Suprapubic skin (tissue), 4 donors: ENCODE results near the gene BDKRB2. TPM values are rescaled to one million over a fixed set of nuclear protein-coding genes. Genes with fewer than 3 reads are reported as not detected.

ENCODE experiments used
- DNase-seq, 2 donors: peaks; one replicate each; pipeline ENCODE4 v3.0.0-alpha.2; 2019; ENCODE audit warnings: low spot score in 2 of 2
- H3K27ac ChIP-seq: fragments of 200-600 bp; sonication (generic); one replicate; pipeline ENCODE4 v1.5.1; 2019
- H3K27me3 ChIP-seq: fragments of 200-600 bp; sonication (generic); one replicate; pipeline ENCODE4 v1.5.1; 2019
- H3K36me3 ChIP-seq: fragments of 200-600 bp; sonication (generic); one replicate; pipeline ENCODE4 v1.5.1; 2019
- H3K4me1 ChIP-seq: fragments of 200-600 bp; sonication (generic); one replicate; pipeline ENCODE4 v1.5.1; 2019
- H3K4me3 ChIP-seq: fragments of 200-600 bp; sonication (generic); one replicate; pipeline ENCODE4 v1.5.1; 2019; ENCODE audit warnings: mild to moderate bottlenecking
- H3K9me3 ChIP-seq: fragments of 200-600 bp; sonication (generic); one replicate; pipeline ENCODE4 v1.5.1; 2019
- CTCF ChIP-seq, 2 donors: fragments of 200-600 bp in 1 of 2; fragments of 450-650 bp in 1 of 2; sonication (generic) in 1 of 2; IDR thresholded peaks; one replicate each; pipeline ENCODE4 v1.5.1; 2016 to 2019; ENCODE audit warnings: antibody characterized with exemption in 2 of 2, mild to moderate bottlenecking in 1 of 2, moderate library complexity in 1 of 2
- EP300 ChIP-seq: sonication (generic); formaldehyde crosslinking; IDR thresholded peaks from one replicate; pipeline ENCODE4 v1.6.1; 2017; ENCODE audit warnings: antibody characterized with exemption
- POLR2A ChIP-seq, 2 donors: fragments of 450-650 bp; IDR thresholded peaks; one replicate each; pipeline ENCODE4 v1.6.1; 2017; ENCODE audit warnings: antibody characterized with exemption in 2 of 2, mild to moderate bottlenecking in 2 of 2, moderate library complexity in 2 of 2
- POLR2AphosphoS5 ChIP-seq, 3 donors: sonication (generic); formaldehyde crosslinking; IDR thresholded peaks; one replicate each; pipeline ENCODE4 v1.6.1; 2017; ENCODE audit warnings: antibody characterized with exemption in 3 of 3
- WGBS: methylation state at CpG from one replicate; pipeline ENCODE4 v1.1.5; 2018; 5-methylcytosine and 5-hydroxymethylcytosine counted together
- total RNA-seq, 4 donors: library from RNA; depleted of rRNA; stranded (reverse); fragments of >200 nt; gene quantifications; one replicate each; pipeline ENCODE4 v1.1.0, GENCODE V29; 2016

The BDKRB2 gene
- total RNA-seq, 4 donors from 2014 or later: 9.7 to 17.9 (median 14.3) TPM

GRCh38 chr14:96232506-96232905 lies 27.9 kb downstream of the BDKRB2 start:
- DNase-seq: no peak
- no peaks in the 10 kb centered on the region for H3K9me3 ChIP-seq
- H3K36me3 ChIP-seq: peaks cover 2% of the 10 kb centered on the region
- no peak for TF ChIP-seq POLR2A (IDR thresholded peaks at IDR 0.05)
- no peak for TF ChIP-seq EP300
- no peak for TF ChIP-seq CTCF (IDR thresholded peaks at IDR 0.05)
- no peak for TF ChIP-seq POLR2AphosphoS5 (IDR thresholded peaks at IDR 0.05)
- 85% methylated on average over 11 of the region's 11 CpGs for WGBS
- H3K27ac ChIP-seq: no peak overlapping the region
- no peak overlapping the region for H3K4me3 ChIP-seq
- H3K4me1 ChIP-seq: no peaks in the 10 kb centered on the region
- no peaks in the 10 kb centered on the region for H3K27me3 ChIP-seq

GRCh38 chr14:96233661-96234060 lies 29.0 kb downstream of the BDKRB2 start:
- Histone ChIP-seq H3K4me1 (no peaks in the 10 kb centered on the region), H3K27ac (no peak overlapping the region), H3K4me3 (no peak overlapping the region), H3K9me3 (no peaks in the 10 kb centered on the region), H3K36me3 (peaks cover 7% of the 10 kb centered on the region), H3K27me3 (no peaks in the 10 kb centered on the region)
- 86% methylated on average over 3 of the region's 3 CpGs for WGBS
- TF ChIP-seq POLR2AphosphoS5 (IDR thresholded peaks at IDR 0.05) (no peak), EP300 (no peak), CTCF (IDR thresholded peaks at IDR 0.05) (no peak), POLR2A (IDR thresholded peaks at IDR 0.05) (no peak)
- no peak for DNase-seq

GRCh38 chr14:96235426-96235825 lies 30.8 kb downstream of the BDKRB2 start:
- H3K27me3 ChIP-seq: no peaks in the 10 kb centered on the region
- H3K9me3 ChIP-seq: no peaks in the 10 kb centered on the region
- TF ChIP-seq POLR2AphosphoS5 (IDR thresholded peaks at IDR 0.05): no peak
- TF ChIP-seq POLR2A (IDR thresholded peaks at IDR 0.05): no peak
- TF ChIP-seq EP300: no peak
- no peak for TF ChIP-seq CTCF (IDR thresholded peaks at IDR 0.05)
- H3K4me1 ChIP-seq: no peaks in the 10 kb centered on the region
- no peak for DNase-seq
- WGBS: 73% methylated on average over 4 of the region's 4 CpGs
- H3K4me3 ChIP-seq: no peak overlapping the region
- H3K27ac ChIP-seq: no peak overlapping the region
- H3K36me3 ChIP-seq: peaks cover 15% of the 10 kb centered on the region

- Histone ChIP-seq H3K27me3 (no peaks in the 10 kb centered on the region), H3K27ac (no peak overlapping the region), H3K4me3 (no peak overlapping the region), H3K36me3 (peaks cover 15% of the 10 kb centered on the region), H3K4me1 (no peaks in the 10 kb centered on the region), H3K9me3 (no peaks in the 10 kb centered on the region)
- no peak for TF ChIP-seq CTCF (IDR thresholded peaks at IDR 0.05)
- no peak for TF ChIP-seq EP300
- no peak for TF ChIP-seq POLR2AphosphoS5 (IDR thresholded peaks at IDR 0.05)
- TF ChIP-seq POLR2A (IDR thresholded peaks at IDR 0.05): no peak
- DNase-seq: no peak
- 50% methylated on average over 2 of the region's 2 CpGs for WGBS
Observed at GRCh38 chr14:96237641-96238040, 33.0 kb downstream of the BDKRB2 start.

GRCh38 chr14:96238676-96239265 lies 34.1 kb downstream of the BDKRB2 start:
- Histone ChIP-seq H3K27ac (no peak overlapping the region), H3K4me3 (no peak overlapping the region), H3K9me3 (no peaks in the 10 kb centered on the region), H3K27me3 (no peaks in the 10 kb centered on the region), H3K36me3 (peaks cover 15% of the 10 kb centered on the region), H3K4me1 (no peaks in the 10 kb centered on the region)
- no peak for DNase-seq
- TF ChIP-seq EP300 (no peak), CTCF (IDR thresholded peaks at IDR 0.05) (no peak), POLR2A (IDR thresholded peaks at IDR 0.05) (no peak), POLR2AphosphoS5 (IDR thresholded peaks at IDR 0.05) (no peak)
- WGBS: 55% methylated on average over 7 of the region's 7 CpGs
